ENCODE data around the gene SAT2.
A peak's percentile ranks its signal among the peaks of the same experiment; 100 is the strongest.

SAT2 gene

DNA sequence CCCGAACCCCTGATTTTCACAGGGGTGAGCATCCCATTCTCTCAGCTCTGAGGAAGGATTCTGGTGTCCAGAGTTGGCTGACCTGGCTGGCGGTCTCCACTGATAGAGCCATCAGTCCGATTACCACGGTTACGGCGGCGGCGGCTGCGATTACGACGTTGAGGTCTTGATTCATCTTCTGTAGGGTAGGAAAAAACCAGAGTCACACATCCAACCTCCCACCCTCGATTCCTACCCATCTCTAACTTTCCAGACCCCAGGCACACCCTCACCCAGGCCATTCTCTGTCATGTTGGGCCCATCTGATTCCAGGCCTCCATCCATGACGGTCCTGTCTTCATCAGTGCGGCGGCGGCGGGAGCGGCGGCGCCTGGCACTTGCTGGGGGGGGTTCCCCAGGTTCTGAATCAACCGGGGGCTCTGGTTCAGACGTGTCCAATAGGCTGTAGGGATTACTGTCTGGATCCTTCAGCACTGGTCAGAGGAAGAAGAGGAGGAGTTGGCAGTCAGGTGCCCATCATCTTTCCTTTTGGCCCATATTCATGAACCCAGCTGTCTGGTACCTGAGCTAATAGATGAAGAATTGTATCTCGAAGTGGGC is 35.1 kb downstream of the SAT2 start:
- no peak for TF ChIP-seq CTCF (IDR thresholded peaks at IDR 0.05; ENCODE audit: control insufficient read depth, insufficient read depth, low read depth, low read length, missing control alignments)
- DNase-seq (ENCODE audit: low read depth): no peak
- H3K4me3 ChIP-seq (ENCODE audit: control insufficient read depth, low read depth, low read length): no peak overlapping the region

DNA sequence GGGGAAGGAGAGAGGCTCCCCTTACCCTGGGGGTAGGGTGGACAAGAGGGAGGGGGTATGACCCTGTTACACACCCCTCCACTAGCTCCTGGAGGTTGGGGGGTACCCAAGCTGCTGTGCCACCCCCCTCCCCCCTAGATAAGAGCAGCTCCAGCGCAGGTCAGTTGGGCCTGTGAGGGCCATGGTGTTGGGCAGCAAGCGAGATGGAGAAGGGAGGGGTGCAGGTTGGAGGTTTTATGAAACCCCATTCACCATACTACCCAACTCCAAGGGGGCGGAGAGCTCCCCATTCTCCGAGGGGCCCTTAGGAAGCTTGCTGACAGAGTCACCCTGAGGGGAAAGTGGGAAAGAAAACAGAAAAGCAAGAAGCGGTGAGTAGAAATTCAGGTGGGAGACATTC is 36.0 kb downstream of the SAT2 start:
- H3K4me3 ChIP-seq (ENCODE audit: control insufficient read depth, low read depth, low read length): no peak overlapping the region
- TF ChIP-seq CTCF (IDR thresholded peaks at IDR 0.05; ENCODE audit: control insufficient read depth, insufficient read depth, low read depth, low read length, missing control alignments): no peak
- DNase-seq (ENCODE audit: low read depth): no peak

GRCh38 chr17:7590743-7591142 is 36.9 kb downstream of the SAT2 start:
- TF ChIP-seq CTCF (IDR thresholded peaks at IDR 0.05; ENCODE audit: control insufficient read depth, insufficient read depth, low read depth, low read length, missing control alignments): no peak
- H3K4me3 ChIP-seq (ENCODE audit: control insufficient read depth, low read depth, low read length): no peak overlapping the region
- DNase-seq (ENCODE audit: low read depth): no peak

DNA sequence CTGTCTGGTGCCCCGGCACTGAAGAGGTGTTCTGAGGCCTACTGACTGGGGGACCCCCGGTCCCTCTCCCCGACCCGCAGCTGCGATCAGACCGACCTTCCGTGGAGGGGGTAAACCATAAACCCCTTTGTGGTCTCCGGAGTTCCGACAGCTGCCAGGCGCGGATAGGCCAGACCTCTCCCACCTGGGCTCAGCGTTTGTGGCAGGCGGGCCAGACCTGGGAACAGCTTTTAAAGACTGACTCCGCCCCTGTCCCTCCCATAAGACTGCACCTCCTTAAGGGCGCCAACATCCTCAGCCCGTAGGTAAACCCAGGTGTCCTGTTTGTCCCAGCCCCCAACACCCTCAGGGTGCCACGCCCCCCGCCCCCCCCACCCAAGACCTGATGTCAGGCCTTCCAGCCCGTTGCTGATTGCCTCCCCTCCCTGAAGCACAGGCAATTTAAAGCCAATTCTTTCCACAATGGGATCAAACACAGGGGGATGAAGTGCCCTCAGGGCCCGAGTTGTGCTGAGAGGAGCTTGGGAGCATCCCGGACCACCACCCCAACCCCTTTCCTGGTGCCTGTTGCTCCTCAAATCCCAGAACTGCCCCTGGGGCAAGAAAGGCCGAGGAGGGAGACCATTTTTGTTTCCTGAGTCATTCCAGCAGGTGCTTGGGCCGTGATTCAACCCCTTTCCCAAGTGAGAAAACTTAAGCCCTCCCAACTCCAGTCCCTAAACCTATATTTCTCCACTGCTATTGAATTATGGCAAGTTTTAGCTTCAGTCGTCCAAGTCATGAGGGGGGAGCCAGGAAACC is 37.5 kb downstream of the SAT2 start, which contains the start of gene SOX15:
Gene SOX15 (minus strand): TSS at position 204 of the 801 bp plus-strand sequence. CDS start 418 bp downstream, outside the sequence.
- no peak for DNase-seq (ENCODE audit: low read depth)

GRCh38 chr17:7589204-7589868 is 38.3 kb downstream of the SAT2 start:
- peak overlapping the region; percentile 15 for H3K4me3 ChIP-seq (ENCODE audit: control insufficient read depth, low read depth, low read length)
- peak; percentile 40 for DNase-seq (ENCODE audit: low read depth)
- peak; percentile 92 for TF ChIP-seq CTCF (IDR thresholded peaks at IDR 0.05; ENCODE audit: control insufficient read depth, insufficient read depth, low read depth, low read length, missing control alignments)

More for the DNA sequence above, 37.5 kb downstream of the SAT2 start, which contains the start of gene SOX15:
- H3K4me3 ChIP-seq (ENCODE audit: control insufficient read depth, low read depth, low read length): peak within 1 kb of the TSS; percentile 15
- TF ChIP-seq CTCF (IDR thresholded peaks at IDR 0.05; ENCODE audit: control insufficient read depth, insufficient read depth, low read depth, low read length, missing control alignments): no peak

GRCh38 chr17:7588553-7589203 is 38.9 kb downstream of the SAT2 start:
- peak overlapping the region; percentile 15 for H3K4me3 ChIP-seq (ENCODE audit: control insufficient read depth, low read depth, low read length)
- no peak for TF ChIP-seq CTCF (IDR thresholded peaks at IDR 0.05; ENCODE audit: control insufficient read depth, insufficient read depth, low read depth, low read length, missing control alignments)
- DNase-seq (ENCODE audit: low read depth): no peak
